ENCODE data around the gene ZNF407. TPM values are rescaled to one million over a fixed set of nuclear protein-coding genes. Genes with fewer than 3 reads are reported as not detected.
A peak's percentile ranks its signal among the peaks of the same experiment; 100 is the strongest.
"Not testable (repeated sequence)": the region's sequence is repeated elsewhere in the genome, so short reads cannot be mapped to it uniquely, and the experiment has no call there.

Gene ZNF407
- total RNA-seq, 1 experiment from 2014 or later = 8.2 TPM

GRCh38 chr18:75070235-75070624 is 472.6 kb downstream of the ZNF407 start:
- no peak for DNase-seq (ENCODE audit: low read depth)

GRCh38 chr18:75070625-75071483 is 473.2 kb downstream of the ZNF407 start:
- peak; percentile 97 for DNase-seq (ENCODE audit: low read depth)

DNA sequence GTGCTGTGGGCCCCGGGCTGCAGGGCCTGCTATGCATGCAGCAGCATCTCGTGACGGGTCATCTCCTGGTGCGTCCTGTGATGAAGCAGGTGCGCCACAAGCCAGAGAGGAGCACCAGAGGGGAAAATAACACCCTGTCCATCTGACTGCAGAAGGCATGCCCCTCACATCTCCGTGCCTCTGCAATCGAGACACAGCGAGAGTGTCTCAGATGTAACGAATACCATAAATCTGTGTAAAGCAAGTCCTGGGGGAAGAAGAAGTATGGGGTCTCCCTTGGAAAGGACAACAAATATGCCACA is 473.8 kb downstream of the ZNF407 start:
- DNase-seq (ENCODE audit: low read depth) = no peak

GRCh38 chr18:75071866-75072671 is 474.4 kb downstream of the ZNF407 start:
- no peak for DNase-seq (ENCODE audit: low read depth)

GRCh38 chr18:75072672-75073371 is 475.2 kb downstream of the ZNF407 start:
- DNase-seq (ENCODE audit: low read depth) = no peak

DNA sequence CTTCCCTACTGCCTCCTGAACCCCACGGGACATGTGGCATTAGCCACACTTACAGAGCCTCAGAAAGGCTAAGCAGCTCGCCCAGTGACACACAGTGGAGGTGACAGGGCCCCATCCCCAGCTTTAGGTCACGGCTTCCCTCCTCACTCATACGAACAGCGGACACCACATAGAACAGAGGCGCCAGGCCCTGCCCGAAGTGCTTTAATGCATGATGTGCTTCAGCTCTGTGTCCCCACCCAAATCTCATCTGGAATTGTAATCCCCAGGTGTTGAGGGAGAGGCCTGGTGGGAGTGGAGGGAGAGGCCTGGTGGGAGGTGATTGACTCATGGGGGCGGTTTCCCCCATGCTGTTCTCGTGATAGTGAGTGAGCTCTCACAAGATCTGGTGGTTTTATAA is 476.0 kb downstream of the ZNF407 start:
- DNase-seq (ENCODE audit: low read depth) = no peak

DNA sequence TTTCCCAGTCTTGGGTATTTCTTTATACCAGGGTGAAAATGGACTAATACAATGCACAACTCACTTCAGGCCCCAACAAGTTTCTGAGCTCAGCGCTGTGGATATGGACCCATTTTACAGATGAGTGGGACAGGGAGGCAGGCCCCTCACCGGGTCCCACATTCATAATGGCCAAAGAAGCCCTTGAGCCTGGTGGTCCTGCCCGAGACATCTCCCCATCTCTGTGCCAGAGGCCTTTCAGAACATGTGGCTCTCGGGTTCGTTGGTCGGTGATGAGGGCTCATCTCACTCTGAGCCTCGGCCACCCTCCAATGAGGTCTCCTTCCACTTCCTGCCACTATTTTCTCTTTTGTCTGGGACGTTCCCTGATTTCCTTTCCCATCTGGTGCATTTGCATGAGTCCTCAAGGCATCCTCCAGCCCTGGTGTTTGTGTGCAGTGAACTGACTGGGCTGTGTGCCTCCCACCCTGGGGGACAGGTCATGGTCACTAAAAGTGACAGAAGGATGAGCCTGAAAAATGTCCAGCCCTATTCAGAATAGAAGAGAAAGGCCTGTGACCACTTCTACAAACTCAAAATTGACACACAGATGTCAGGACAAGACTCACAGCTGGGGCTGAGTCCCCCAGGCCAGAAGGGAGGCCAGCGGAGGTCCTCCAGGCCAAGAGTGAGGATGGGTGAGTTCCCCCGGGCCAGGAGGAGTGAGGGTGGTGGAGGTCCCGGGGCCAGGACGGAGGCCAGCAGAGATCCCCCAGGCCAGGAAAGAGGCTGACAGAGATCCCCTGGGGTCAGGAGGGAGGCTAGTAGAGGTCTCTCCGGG is 476.7 kb downstream of the ZNF407 start:
- no peak for DNase-seq (ENCODE audit: low read depth)

DNA sequence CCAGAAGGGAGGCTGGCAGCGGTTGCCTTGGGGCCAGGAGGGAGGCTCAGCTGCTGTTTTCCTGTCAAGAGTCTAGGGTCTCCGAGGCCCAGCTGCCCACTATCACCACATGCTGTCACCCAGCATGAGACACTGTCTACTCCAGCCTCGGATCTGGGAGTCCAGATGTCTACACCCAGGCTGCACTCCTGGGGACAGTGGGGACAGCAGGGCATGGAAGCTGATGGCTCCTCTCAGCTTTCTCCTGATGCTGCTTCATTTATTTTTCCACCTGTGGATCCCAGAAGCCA is 477.3 kb downstream of the ZNF407 start:
- DNase-seq (ENCODE audit: low read depth) = no peak

DNA sequence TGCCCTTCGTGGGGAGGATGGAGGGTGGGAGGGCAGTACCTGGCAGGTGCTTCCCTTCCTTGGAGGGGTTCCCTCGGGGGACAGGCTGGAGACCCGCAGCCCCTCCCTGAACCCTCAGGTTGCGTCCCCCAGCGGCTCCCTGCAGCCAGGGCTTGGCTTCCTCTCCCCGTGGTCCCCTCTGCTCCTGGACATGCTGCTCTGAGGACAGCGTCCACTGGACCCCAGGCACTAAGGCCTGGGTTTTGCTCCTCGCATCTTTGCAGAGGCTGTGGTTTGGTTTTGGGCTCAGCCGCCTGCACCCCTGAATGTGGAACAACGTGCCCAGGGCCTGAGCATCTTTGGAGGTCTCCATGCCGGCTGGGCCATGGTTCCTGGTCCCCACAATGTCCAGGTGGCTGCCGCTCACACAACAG is 477.8 kb downstream of the ZNF407 start:
- no peak for DNase-seq (ENCODE audit: low read depth)

GRCh38 chr18:75076286-75076685 is 478.6 kb downstream of the ZNF407 start:
- no peak for DNase-seq (ENCODE audit: low read depth)

DNA sequence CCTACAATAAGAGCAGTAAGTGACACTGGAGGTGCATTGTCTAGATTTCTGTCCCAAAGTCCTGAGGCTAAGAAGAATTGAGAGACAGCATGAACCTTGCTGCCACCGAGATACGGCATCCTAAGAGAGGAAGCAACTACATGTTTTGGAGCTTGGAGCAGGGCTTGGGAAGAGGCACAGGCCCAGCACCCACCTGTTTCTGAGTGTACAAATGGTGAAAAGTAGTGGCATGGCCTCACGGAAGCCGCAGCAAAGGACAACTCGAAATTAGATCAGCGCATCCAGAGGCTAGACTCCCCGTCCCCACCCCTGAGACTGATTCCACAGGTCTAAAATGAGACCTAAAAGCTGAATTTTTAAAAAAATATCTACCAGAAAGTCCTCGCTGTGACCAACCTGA is 483.8 kb downstream of the ZNF407 start:
- no peak for DNase-seq (ENCODE audit: low read depth)

DNA sequence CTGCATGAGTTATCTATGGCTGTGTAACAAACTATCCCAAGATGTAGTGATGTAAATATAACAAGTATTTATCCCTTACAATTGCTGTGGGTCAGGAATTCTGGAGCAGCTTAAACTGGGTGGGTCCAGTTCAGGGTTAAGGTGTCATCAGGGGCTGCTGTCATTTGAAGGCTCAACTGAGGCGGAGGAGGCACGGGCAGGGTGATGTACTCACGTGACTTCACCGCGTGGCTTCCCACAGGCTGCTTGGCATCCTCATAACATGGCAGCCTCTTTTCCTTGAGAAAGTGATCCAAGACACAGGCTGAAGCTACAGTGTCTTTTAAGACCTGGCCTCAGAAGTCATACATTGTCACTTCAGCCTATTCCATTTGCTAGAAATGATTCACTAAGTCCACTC is 485.5 kb downstream of the ZNF407 start:
- DNase-seq (ENCODE audit: low read depth) = no peak

GRCh38 chr18:75083761-75084160 is 486.1 kb downstream of the ZNF407 start:
- DNase-seq (ENCODE audit: low read depth) = no peak

GRCh38 chr18:75085676-75086075 is 488.0 kb downstream of the ZNF407 start:
- not testable (repeated sequence) for DNase-seq (ENCODE audit: low read depth)

GRCh38 chr18:75086494-75087034 is 488.9 kb downstream of the ZNF407 start:
- DNase-seq (ENCODE audit: low read depth) = no peak

DNA sequence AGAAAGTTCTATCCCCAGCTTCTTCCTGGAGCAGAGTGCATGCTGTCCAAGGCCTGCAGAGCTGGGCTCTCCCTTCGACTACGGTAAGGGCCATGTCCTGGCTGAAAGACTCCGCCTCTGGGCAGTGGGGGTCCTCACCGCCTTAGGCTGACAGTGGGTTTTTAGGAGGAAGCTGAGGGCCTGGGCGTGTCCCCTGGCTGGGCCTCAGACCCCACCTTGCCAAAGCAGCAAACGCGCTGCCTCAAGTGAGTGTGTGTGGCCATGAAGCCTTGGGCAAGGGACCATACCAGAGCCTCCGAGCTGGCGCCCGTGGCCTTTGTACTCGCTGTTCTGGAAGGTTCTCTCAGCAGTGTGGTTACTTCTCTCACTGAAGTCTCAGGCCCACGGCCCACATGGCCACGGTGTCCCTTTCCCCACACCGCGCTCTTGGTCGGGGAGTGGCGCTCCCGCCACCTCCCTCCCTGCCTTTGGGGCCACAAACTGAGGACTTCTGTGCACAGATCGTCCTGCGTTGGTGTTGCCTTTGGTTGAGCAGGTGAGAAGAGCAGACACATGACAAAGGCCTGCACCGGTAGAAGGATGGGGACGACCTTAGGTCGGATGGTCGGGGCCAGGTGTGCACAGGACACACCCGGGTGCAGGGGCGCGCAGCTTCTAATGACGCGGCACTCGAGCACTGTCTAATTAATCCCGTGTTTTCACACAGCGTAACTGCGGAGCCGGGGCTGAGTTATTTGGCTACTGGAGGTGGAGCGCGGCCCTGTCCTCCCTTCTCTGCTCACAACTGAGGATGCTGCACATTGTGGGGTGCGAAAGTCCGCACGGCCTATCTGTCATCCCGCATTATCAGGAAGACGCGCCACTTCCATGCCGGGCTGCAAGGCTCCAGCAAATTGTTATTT is 489.7 kb downstream of the ZNF407 start:
- no peak for DNase-seq (ENCODE audit: low read depth)

DNA sequence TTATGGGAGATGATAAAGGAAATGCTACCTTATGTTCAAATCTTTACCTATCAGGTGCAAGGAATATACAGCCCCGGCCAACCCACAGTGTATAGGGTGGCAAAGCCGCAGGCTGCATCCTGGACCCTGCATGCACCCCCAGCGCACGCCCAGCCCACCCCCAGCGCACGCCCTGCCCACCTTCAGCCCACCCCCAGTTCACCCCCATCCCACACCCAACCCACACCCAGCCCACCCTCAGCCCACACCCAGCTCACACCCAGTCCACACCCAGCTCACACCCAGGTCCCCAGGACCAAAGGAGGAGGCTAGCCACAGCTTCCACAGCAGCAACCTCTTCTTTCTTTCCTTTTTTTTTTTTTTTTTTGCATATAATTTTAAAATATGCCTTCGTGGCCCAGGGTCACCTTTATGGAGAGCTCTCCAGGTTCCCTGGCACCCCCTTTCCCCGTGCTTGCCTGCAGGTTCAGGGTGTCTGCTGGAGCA is 490.4 kb downstream of the ZNF407 start:
- DNase-seq (ENCODE audit: low read depth) = no peak

- no peak for DNase-seq (ENCODE audit: low read depth)
These were observed 491.0 kb downstream of the ZNF407 start for GRCh38 chr18:75088622-75089211.

DNA sequence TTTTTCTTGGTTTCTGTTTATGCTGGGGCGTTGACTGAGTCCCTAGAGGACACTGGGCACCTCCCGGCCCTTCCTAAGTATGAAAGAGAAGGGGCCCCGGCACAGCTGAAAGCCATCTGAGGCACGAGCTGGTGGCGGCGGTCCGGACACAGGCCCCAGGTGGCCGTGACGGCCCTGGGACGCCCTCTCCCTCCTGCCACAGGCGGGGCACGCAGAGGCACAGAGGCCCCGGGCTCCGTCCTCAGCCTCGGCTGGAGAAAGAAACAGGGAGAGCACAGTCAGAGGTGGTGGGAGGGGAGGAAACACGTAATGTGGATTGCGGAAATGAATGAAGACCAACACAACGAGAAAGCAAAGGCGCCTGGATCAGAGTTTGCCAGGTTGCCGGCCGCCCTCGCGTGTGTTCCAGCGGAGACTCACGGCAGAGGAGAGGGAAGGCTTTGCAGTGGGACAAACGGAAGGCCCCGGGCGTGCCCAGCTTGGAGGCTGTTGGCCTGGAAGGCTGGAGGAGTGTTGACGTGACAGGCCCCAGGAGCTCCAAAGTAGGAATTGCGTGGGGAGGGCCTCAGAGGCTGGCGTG is 492.2 kb downstream of the ZNF407 start:
- DNase-seq (ENCODE audit: low read depth) = no peak
